ENCODE results near the gene GPALPP1. TPM values are rescaled to one million over a fixed set of nuclear protein-coding genes. Genes with fewer than 3 reads are reported as not detected.

Gene GPALPP1
- total RNA-seq, 1 donor from 2014 or later: 20.9 TPM

DNA sequence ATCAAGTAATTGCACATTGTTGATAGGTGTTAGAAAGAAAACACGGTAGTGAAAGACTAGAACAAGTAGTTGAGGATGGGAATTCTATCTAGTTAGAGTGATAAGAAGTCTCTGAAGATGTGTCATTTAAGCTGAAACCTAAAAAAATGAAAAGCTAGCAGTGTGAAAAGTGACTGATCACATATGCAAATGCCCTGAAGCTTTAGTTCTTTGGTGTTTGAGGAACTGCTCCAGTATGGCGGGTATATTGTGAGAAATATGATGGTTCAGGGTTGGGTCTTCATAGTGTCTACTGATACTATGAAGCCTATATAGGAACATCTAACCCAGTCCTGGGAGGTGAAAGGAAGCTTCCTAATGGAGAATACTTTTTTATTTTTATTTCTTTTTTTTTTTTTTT lies 45.0 kb downstream of the GPALPP1 start:
- Histone ChIP-seq H3K27ac (no peak overlapping the region), H3K4me3 (no peak overlapping the region), H3K9me3 (no peaks in the 10 kb centered on the region), H3K36me3 (peaks cover 0 to 5% of the 10 kb centered on the region in 2 donors), H3K27me3 (no peaks in the 10 kb centered on the region), H3K4me1 (no peaks in the 10 kb centered on the region)
- TF ChIP-seq CTCF (IDR thresholded peaks at IDR 0.05) (no peak), POLR2AphosphoS5 (IDR thresholded peaks at IDR 0.05; ENCODE audit: insufficient read depth in 1 of 2, low read depth in 1 of 2) (no peak), POLR2A (IDR thresholded peaks at IDR 0.05) (no peak)
- intact Hi-C loops (cut with DNase I): loop anchor here (10.0 kb wide), 1 partner anchor 450 kb away; no protein-coding TSS in a partner anchor
- no peak for DNase-seq (ENCODE audit: extremely low spot score in 2 of 2)

DNA sequence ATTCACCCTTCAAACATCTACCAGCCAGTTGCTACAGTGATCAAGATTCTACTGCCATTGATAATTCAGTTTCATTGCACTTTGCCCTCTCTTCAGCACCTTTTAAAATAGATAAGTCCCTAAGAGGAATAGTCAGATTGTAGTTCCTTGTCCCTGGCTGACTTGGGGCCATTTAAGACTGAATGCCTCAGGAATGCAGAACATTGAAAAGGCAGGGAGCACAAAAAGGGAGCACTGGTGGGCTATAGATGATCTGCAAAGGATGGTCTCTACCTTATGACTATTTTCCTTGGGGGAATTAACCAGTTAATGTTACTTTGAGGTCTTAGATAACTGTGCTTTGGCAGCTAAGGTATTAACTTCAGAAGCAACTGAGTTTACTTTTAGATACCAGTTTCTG lies 46.9 kb downstream of the GPALPP1 start:
- no peak overlapping the region for H3K4me3 ChIP-seq
- no peaks in the 10 kb centered on the region for H3K27me3 ChIP-seq
- no peaks in the 10 kb centered on the region for H3K4me1 ChIP-seq
- no peak overlapping the region for H3K27ac ChIP-seq
- peaks cover 0 to 5% of the 10 kb centered on the region in 2 donors for H3K36me3 ChIP-seq
- DNase-seq (ENCODE audit: extremely low spot score in 2 of 2): no peak
- no peak for TF ChIP-seq CTCF (IDR thresholded peaks at IDR 0.05)
- no peak for TF ChIP-seq POLR2A (IDR thresholded peaks at IDR 0.05)
- no peak for TF ChIP-seq POLR2AphosphoS5 (IDR thresholded peaks at IDR 0.05; ENCODE audit: insufficient read depth in 1 of 2, low read depth in 1 of 2)
- intact Hi-C loops (cut with DNase I): loop anchor here (10.0 kb wide), 1 partner anchor 449 kb away; no protein-coding TSS in a partner anchor
- H3K9me3 ChIP-seq: no peaks in the 10 kb centered on the region

DNA sequence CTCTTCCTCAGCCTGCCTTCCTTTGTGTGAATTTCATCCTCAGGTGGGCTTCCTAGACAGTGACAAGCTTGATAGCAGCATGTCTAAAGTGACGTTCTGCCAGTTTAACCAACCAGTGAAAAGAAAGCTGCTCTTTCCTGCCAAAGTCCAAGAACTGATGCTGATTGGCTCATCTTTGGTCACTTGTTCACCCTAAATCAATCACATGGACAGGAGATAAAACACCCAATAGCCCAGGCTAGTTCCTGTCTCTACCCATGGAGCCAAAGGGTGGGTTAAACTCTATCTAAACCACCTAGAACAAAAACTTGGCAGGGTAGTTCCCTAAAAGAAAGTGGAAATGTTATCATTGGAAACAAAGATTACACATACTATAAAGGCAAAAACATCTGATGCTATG lies 50.8 kb downstream of the GPALPP1 start:
- H3K4me1 ChIP-seq: no peaks in the 10 kb centered on the region
- no peak overlapping the region for H3K27ac ChIP-seq
- intact Hi-C loops (cut with DNase I): loop anchor here (10.0 kb wide), 1 partner anchor 265 kb away; no protein-coding TSS in a partner anchor
- no peak for DNase-seq (ENCODE audit: extremely low spot score in 2 of 2)
- H3K4me3 ChIP-seq: no peak overlapping the region
- TF ChIP-seq CTCF (IDR thresholded peaks at IDR 0.05): no peak
- no peak for TF ChIP-seq POLR2AphosphoS5 (IDR thresholded peaks at IDR 0.05; ENCODE audit: insufficient read depth in 1 of 2, low read depth in 1 of 2)
- no peak for TF ChIP-seq POLR2A (IDR thresholded peaks at IDR 0.05)
- H3K27me3 ChIP-seq: no peaks in the 10 kb centered on the region
- peaks cover 0 to 5% of the 10 kb centered on the region in 2 donors for H3K36me3 ChIP-seq
- no peaks in the 10 kb centered on the region for H3K9me3 ChIP-seq

DNA sequence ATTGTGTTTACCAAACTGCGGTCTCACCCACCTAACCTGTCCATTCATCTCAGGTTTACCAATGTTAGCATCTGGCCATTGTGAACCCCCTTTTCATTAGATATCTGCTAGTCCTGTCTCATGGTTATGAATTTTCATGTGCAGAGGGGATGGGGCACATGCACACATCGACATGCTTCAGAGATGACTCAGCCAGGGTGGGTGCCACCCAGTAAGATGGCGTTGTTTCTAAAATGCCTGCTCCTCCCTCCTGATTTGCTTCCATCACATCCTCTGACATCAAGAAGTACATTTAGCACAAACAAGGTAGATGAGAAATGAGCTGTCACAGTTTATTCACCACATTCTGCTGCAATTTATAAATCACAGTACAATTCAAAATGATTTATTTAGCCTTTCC lies 51.3 kb downstream of the GPALPP1 start:
- H3K4me3 ChIP-seq: no peak overlapping the region
- TF ChIP-seq CTCF (IDR thresholded peaks at IDR 0.05): no peak
- no peak for TF ChIP-seq POLR2AphosphoS5 (IDR thresholded peaks at IDR 0.05; ENCODE audit: insufficient read depth in 1 of 2, low read depth in 1 of 2)
- no peak for TF ChIP-seq POLR2A (IDR thresholded peaks at IDR 0.05)
- intact Hi-C loops (cut with DNase I): loop anchor here (10.0 kb wide), 1 partner anchor 264 kb away; no protein-coding TSS in a partner anchor
- no peaks in the 10 kb centered on the region for H3K4me1 ChIP-seq
- H3K9me3 ChIP-seq: no peaks in the 10 kb centered on the region
- H3K36me3 ChIP-seq: peaks cover 0 to 5% of the 10 kb centered on the region in 2 donors
- no peak overlapping the region for H3K27ac ChIP-seq
- no peaks in the 10 kb centered on the region for H3K27me3 ChIP-seq
- no peak for DNase-seq (ENCODE audit: extremely low spot score in 2 of 2)

DNA sequence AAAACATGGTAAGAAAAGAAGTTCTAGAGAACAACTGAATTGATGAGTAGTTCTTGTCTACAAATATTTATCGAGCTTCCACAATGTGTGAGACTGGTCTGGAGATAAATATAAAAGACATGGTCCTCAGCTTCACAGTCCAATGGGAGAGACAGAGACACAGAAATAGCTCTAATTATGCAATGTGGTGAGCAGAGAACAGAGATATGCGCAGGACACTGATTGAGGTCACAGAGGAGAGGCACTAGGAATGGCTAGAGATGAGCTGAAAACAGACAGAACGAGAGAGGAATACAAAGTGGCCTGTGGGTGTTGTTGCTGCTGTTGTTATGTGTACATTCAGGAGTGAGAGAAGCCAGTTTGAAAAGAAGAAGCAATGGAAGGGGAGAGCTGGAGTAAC lies 53.2 kb downstream of the GPALPP1 start:
- intact Hi-C loops (cut with DNase I): loop anchor here (10.0 kb wide), 1 partner anchor 262 kb away; no protein-coding TSS in a partner anchor
- Histone ChIP-seq H3K27ac (no peak overlapping the region), H3K4me3 (no peak overlapping the region), H3K4me1 (peaks cover 10% of the 10 kb centered on the region), H3K27me3 (no peaks in the 10 kb centered on the region), H3K9me3 (no peaks in the 10 kb centered on the region), H3K36me3 (peaks cover 0 to 5% of the 10 kb centered on the region in 2 donors)
- DNase-seq (ENCODE audit: extremely low spot score in 2 of 2): no peak
- no peak for TF ChIP-seq CTCF (IDR thresholded peaks at IDR 0.05)
- TF ChIP-seq POLR2A (IDR thresholded peaks at IDR 0.05): no peak
- no peak for TF ChIP-seq POLR2AphosphoS5 (IDR thresholded peaks at IDR 0.05; ENCODE audit: insufficient read depth in 1 of 2, low read depth in 1 of 2)
